Activated effector memory CD4-positive, alpha-beta T cell treated with anti-CD3 and anti-CD28 coated beads, Interleukin-2, amount 50 U/mL, for 16 hours (primary cell): ENCODE results near the gene HIRIP3.
A peak's percentile ranks its signal among the peaks of the same experiment; 100 is the strongest.

ENCODE experiments used
- DNase-seq: peaks from one replicate; pipeline ENCODE4 v3.0.0-alpha.2; 2020

Gene HIRIP3

GRCh38 chr16:29958756-29959155, 36.7 kb downstream of the HIRIP3 start:
- peak; percentile 14 for DNase-seq

GRCh38 chr16:29951625-29952365, 43.6 kb downstream of the HIRIP3 start:
- DNase-seq, result no peak

DNA sequence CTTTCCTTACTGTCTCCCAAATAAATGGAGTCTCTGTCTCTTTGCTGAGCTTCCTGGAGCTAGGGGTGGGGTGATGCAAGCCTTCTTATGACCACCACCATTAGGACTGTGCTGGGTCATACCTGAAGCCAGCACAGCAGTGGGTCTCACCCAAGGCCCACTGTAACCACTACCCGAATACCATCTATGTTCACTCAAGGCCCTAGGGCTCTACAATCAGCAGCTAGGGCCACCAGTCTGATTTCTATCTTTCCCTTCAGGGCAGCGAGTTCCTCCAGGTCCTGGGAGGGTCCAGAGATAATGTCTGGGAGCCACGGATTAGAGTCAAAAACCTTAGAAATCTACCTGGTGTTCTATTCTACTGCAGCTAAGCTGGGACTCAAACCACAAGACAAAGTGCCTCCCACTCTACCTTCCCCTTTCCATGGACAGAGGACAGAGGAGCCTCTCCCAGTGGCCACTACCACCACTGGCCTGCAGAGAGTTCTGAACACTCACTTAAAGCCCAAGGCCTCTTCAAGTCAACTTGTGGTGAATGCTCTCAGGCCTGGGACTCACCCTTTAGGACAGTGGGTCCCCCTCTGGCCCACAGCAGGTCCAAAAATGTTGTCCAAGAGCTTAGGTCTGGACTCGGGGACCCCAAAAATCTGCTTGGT, 44.5 kb downstream of the HIRIP3 start:
- DNase-seq, result no peak

GRCh38 chr16:29947897-29948296, 47.5 kb downstream of the HIRIP3 start:
- DNase-seq, result no peak

- no peak for DNase-seq
Measured at GRCh38 chr16:29943846-29944799, 51.3 kb downstream of the HIRIP3 start.
